ENCODE results near the gene MYO18A.

GRCh38 chr17:29048440-29049368, 131.5 kb downstream of the MYO18A start:
- TF ChIP-seq EZH2 (IDR thresholded peaks at IDR 0.05; ENCODE audit: borderline replicate concordance, low read depth, low read length, severe bottlenecking) (no peak), CTCF (IDR thresholded peaks at IDR 0.05; ENCODE audit: borderline replicate concordance, extremely low read depth, low read length, poor library complexity, severe bottlenecking) (no peak)

Measured in DND-41 (cell line).